CD4-positive, alpha-beta T cell (primary cell): ENCODE data around the gene CTNNBIP1. TPM values are rescaled to one million over a fixed set of nuclear protein-coding genes. Genes with fewer than 3 reads are reported as not detected.
"Not testable (repeated sequence)": the region's sequence is repeated elsewhere in the genome, so short reads cannot be mapped to it uniquely, and the experiment has no call there.

Source experiments
- ATAC-seq: fragments of 200-7000 bp; cut with Tn5 transposase; one replicate; pipeline ENCODE4 v1.10.0; 2022; ENCODE audit warnings: mild to moderate bottlenecking; ENCODE audit not compliant: poor library complexity
- CTCF ChIA-PET: fragments of 350-600 bp; sonication (Branson Sonifier 250); formaldehyde crosslinking; loops from one replicate; lab custom pipeline; 2021; ENCODE audit warnings: antibody characterized with exemption, inconsistent platforms; lab: Charles Lee
- POLR2A ChIA-PET: fragments of 350-600 bp; sonication (Branson Sonifier 250); formaldehyde crosslinking; loops from one replicate; lab custom pipeline; 2021; ENCODE audit warnings: antibody characterized with exemption, inconsistent platforms; lab: Charles Lee
- DNase-seq, 14 experiments: peaks; one replicate each; pipeline ENCODE4 v3.0.0-alpha.2; 2013 to 2020; ENCODE audit warnings: mixed read lengths in 2 of 14
- H3K27ac ChIP-seq, 2 donors: one replicate each; pipeline versions ENCODE4 v1.5.1 to v1.7.0; 2013; ENCODE audit warnings: low read length in 2 of 2, low read depth in 1 of 2, mild to moderate bottlenecking in 1 of 2
- H3K27me3 ChIP-seq, 2 experiments: 1 replicate in 1 of 2; 2 replicates in 1 of 2; pipeline versions ENCODE4 v1.6.1 to v1.7.0; 2013; ENCODE audit warnings: low read length in 2 of 2, control low read depth in 1 of 2, mild to moderate bottlenecking in 1 of 2, moderate library complexity in 1 of 2; ENCODE audit not compliant: insufficient read depth in 2 of 2, control insufficient read depth in 1 of 2
- H3K36me3 ChIP-seq: one replicate; pipeline ENCODE4 v1.6.1; 2013; ENCODE audit warnings: low read length, control low read depth; ENCODE audit not compliant: insufficient read depth
- H3K4me1 ChIP-seq: one replicate; pipeline ENCODE4 v1.6.1; 2013; ENCODE audit warnings: low read length, control low read depth; ENCODE audit not compliant: insufficient read depth
- H3K4me3 ChIP-seq: one replicate; pipeline ENCODE4 v1.5.1; 2013; ENCODE audit warnings: mild to moderate bottlenecking, low read length, moderate library complexity
- H3K9me3 ChIP-seq, 2 experiments: 1 replicate in 1 of 2; 2 replicates in 1 of 2; pipeline versions ENCODE4 v1.6.1 to v1.7.0; 2013; ENCODE audit warnings: low read length in 2 of 2, mild to moderate bottlenecking in 2 of 2, control low read depth in 1 of 2, moderate library complexity in 1 of 2; ENCODE audit not compliant: control insufficient read depth in 1 of 2, insufficient read depth in 1 of 2
- H3K27ac Mint-ChIP-seq: one replicate; pipeline ENCODE4 v1.8.0; 2020; ENCODE audit warnings: mixed read lengths
- H3K27me3 Mint-ChIP-seq: one replicate; pipeline ENCODE4 v1.8.0; 2021; ENCODE audit warnings: mixed read lengths
- H3K36me3 Mint-ChIP-seq: one replicate; pipeline ENCODE4 v1.8.0; 2021; ENCODE audit warnings: low read depth, mixed read lengths
- H3K4me1 Mint-ChIP-seq: one replicate; pipeline ENCODE4 v1.8.0; 2021; ENCODE audit warnings: low read depth, mixed read lengths
- H3K4me3 Mint-ChIP-seq: one replicate; pipeline ENCODE4 v1.8.0; 2020; ENCODE audit warnings: mild to moderate bottlenecking, mixed read lengths
- H3K9me3 Mint-ChIP-seq: one replicate; pipeline ENCODE4 v1.8.0; 2020; ENCODE audit warnings: mixed read lengths
- CTCF ChIP-seq: fragments of 200-600 bp; IDR thresholded peaks from one replicate; pipeline ENCODE4 v1.8.0; 2022; ENCODE audit warnings: antibody characterized with exemption, mild to moderate bottlenecking
- intact Hi-C, 2 experiments: fragments of 100-400 bp; cut with DNase I in 1 of 2; cut with micrococcal nuclease in 1 of 2; formaldehyde crosslinking; loops; one replicate each; pipeline versions ENCODE4 v1.15.1 to v1.9.0; 2023 to 2025; cut with DNase I, micrococcal nuclease
- total RNA-seq, 174 experiments: library from RNA in 2 of 174; stranded (reverse) in 2 of 174; gene quantifications; one replicate each; pipeline ENCODE4 v1.2.3 and lab custom pipeline; 2021 to 2026

CTNNBIP1 gene
- total RNA-seq, 2 experiments from 2014 or later = 6.6 to 6.8 TPM

GRCh38 chr1:9807541-9807940 lies 102.5 kb downstream of the CTNNBIP1 start:
- Histone ChIP-seq H3K4me1 (peaks cover 38% of the 10 kb centered on the region), H3K9me3 (no peaks in the 10 kb centered on the region), H3K27ac (no peak overlapping the region), H3K36me3 (no peaks in the 10 kb centered on the region), H3K27me3 (no peaks in the 10 kb centered on the region), H3K4me3 (no peak overlapping the region)
- no peak for TF ChIP-seq CTCF
- H3K36me3 Mint-ChIP-seq = no peaks in the 10 kb centered on the region
- H3K9me3 Mint-ChIP-seq = no peaks in the 10 kb centered on the region
- ATAC-seq (no peak), DNase-seq (no peak)
- H3K4me1 Mint-ChIP-seq = peaks cover 55% of the 10 kb centered on the region
- peak overlapping the region; percentile 49 for H3K27ac Mint-ChIP-seq
- H3K27me3 Mint-ChIP-seq = no peaks in the 10 kb centered on the region
- POLR2A ChIA-PET = no interaction called here
- no peak overlapping the region for H3K4me3 Mint-ChIP-seq
- CTCF ChIA-PET = no interaction called here
- intact Hi-C loops = no loop called here

- ATAC-seq, H3K4me3 ChIP-seq, DNase-seq, intact Hi-C loops, H3K36me3 ChIP-seq, H3K9me3 Mint-ChIP-seq, H3K36me3 Mint-ChIP-seq, H3K27ac Mint-ChIP-seq, H3K27me3 Mint-ChIP-seq, H3K27ac ChIP-seq, H3K4me3 Mint-ChIP-seq, POLR2A ChIA-PET, H3K9me3 ChIP-seq, H3K27me3 ChIP-seq: not testable (repeated sequence)
- peaks cover 65% of the 10 kb centered on the region for H3K4me1 Mint-ChIP-seq
- CTCF ChIA-PET = interaction anchor here (0.7 kb wide), 1 partner anchor 11 kb away, joined by 3 read pairs; no protein-coding TSS in a partner anchor
- peaks cover 42% of the 10 kb centered on the region for H3K4me1 ChIP-seq
These were observed 104.1 kb downstream of the CTNNBIP1 start for GRCh38 chr1:9805972-9806371.

GRCh38 chr1:9805006-9805508 lies 105.0 kb downstream of the CTNNBIP1 start:
- Mint-ChIP-seq H3K9me3 (no peaks in the 10 kb centered on the region), H3K4me3 (no peak overlapping the region), H3K27me3 (no peaks in the 10 kb centered on the region), H3K36me3 (no peaks in the 10 kb centered on the region), H3K27ac (peak overlapping the region; percentile 53), H3K4me1 (peaks cover 64% of the 10 kb centered on the region)
- Histone ChIP-seq H3K4me1 (peaks cover 48% of the 10 kb centered on the region), H3K9me3 (no peaks in the 10 kb centered on the region), H3K27me3 (no peaks in the 10 kb centered on the region), H3K4me3 (no peak overlapping the region), H3K36me3 (no peaks in the 10 kb centered on the region), H3K27ac (no peak overlapping the region)
- POLR2A ChIA-PET = interaction anchor here (0.6 kb wide), 1 partner anchor 11 kb away, joined by 3 read pairs; no protein-coding TSS in a partner anchor
- ATAC-seq (no peak), DNase-seq (no peak)
- CTCF ChIA-PET = interaction anchor here (0.9 to 1.2 kb wide), 2 partner anchors 25 to 178 kb away, joined by 3 read pairs; no protein-coding TSS in a partner anchor
- intact Hi-C loops = no loop called here
- TF ChIP-seq CTCF = no peak

GRCh38 chr1:9803003-9803918 lies 106.8 kb downstream of the CTNNBIP1 start:
- CTCF ChIA-PET, H3K36me3 ChIP-seq, H3K27me3 ChIP-seq, H3K9me3 Mint-ChIP-seq, H3K27ac ChIP-seq, DNase-seq, H3K4me3 ChIP-seq, ATAC-seq, H3K4me3 Mint-ChIP-seq, H3K9me3 ChIP-seq, H3K27me3 Mint-ChIP-seq, H3K36me3 Mint-ChIP-seq, intact Hi-C loops: not testable (repeated sequence)
- Mint-ChIP-seq H3K27ac (peak overlapping the region; percentile 74), H3K4me1 (peaks cover 61% of the 10 kb centered on the region)
- H3K4me1 ChIP-seq = peaks cover 54% of the 10 kb centered on the region
- POLR2A ChIA-PET = interaction anchor here (1.2 kb wide), 1 partner anchor 19 kb away, joined by 4 read pairs; no protein-coding TSS in a partner anchor
